ENCODE results near the gene THPO. TPM values are rescaled to one million over a fixed set of nuclear protein-coding genes. Genes with fewer than 3 reads are reported as not detected.
A peak's percentile ranks its signal among the peaks of the same experiment; 100 is the strongest.

THPO gene
- total RNA-seq, 2 donors from 2014 or later: 1.1 TPM; not detected in 1

- Histone ChIP-seq H3K9me3 (no peaks in the 10 kb centered on the region), H3K4me3 (peak overlapping the region; percentile 61), H3K27me3 (replicated peaks; ENCODE audit: insufficient read depth) (no peaks in the 10 kb centered on the region), H3K36me3 (no peaks in the 10 kb centered on the region), H3K27ac (no peak overlapping the region), H3K4me1 (ENCODE audit: control insufficient read depth in 1 of 2, low read depth in 2 of 2) (peaks cover 4 to 13% of the 10 kb centered on the region in 2 donors)
- no peak for TF ChIP-seq CTCF (IDR thresholded peaks at IDR 0.05)
- ATAC-seq (ENCODE audit: insufficient number of reproducible peaks, low FRiP score, low read depth) (no peak), DNase-seq (ENCODE audit: low spot score) (no peak)
Measured at GRCh38 chr3:184378651-184379357, 797 bp upstream of the THPO start.

GRCh38 chr3:184377374-184377773 lies 633 bp downstream of the THPO start:
- peaks cover 4 to 13% of the 10 kb centered on the region in 2 donors for H3K4me1 ChIP-seq (ENCODE audit: control insufficient read depth in 1 of 2, low read depth in 2 of 2)
- TF ChIP-seq CTCF (IDR thresholded peaks at IDR 0.05): no peak
- no peak for DNase-seq (ENCODE audit: low spot score)
- H3K27ac ChIP-seq: no peak overlapping the region
- H3K9me3 ChIP-seq: no peaks in the 10 kb centered on the region
- no peaks in the 10 kb centered on the region for H3K36me3 ChIP-seq
- no peak for ATAC-seq (ENCODE audit: insufficient number of reproducible peaks, low FRiP score, low read depth)
- H3K27me3 ChIP-seq (replicated peaks; ENCODE audit: insufficient read depth): no peaks in the 10 kb centered on the region
- no peak overlapping the region for H3K4me3 ChIP-seq

GRCh38 chr3:184375747-184376461 lies 2.1 kb downstream of the THPO start:
- Histone ChIP-seq H3K27ac (no peak overlapping the region), H3K36me3 (no peaks in the 10 kb centered on the region), H3K4me1 (ENCODE audit: control insufficient read depth in 1 of 2, low read depth in 2 of 2) (peaks cover 2 to 14% of the 10 kb centered on the region in 2 donors), H3K9me3 (no peaks in the 10 kb centered on the region), H3K4me3 (no peak overlapping the region), H3K27me3 (replicated peaks; ENCODE audit: insufficient read depth) (no peaks in the 10 kb centered on the region)
- no peak for TF ChIP-seq CTCF (IDR thresholded peaks at IDR 0.05)
- DNase-seq (ENCODE audit: low spot score): no peak
- ATAC-seq (ENCODE audit: insufficient number of reproducible peaks, low FRiP score, low read depth): no peak

- Histone ChIP-seq H3K4me3 (no peak overlapping the region), H3K27me3 (replicated peaks; ENCODE audit: insufficient read depth) (no peaks in the 10 kb centered on the region), H3K36me3 (no peaks in the 10 kb centered on the region), H3K9me3 (no peaks in the 10 kb centered on the region), H3K27ac (no peak overlapping the region), H3K4me1 (ENCODE audit: control insufficient read depth in 1 of 2, low read depth in 2 of 2) (peaks cover 15 to 31% of the 10 kb centered on the region in 2 donors)
- DNase-seq (ENCODE audit: low spot score) (no peak), ATAC-seq (ENCODE audit: insufficient number of reproducible peaks, low FRiP score, low read depth) (no peak)
- TF ChIP-seq CTCF (IDR thresholded peaks at IDR 0.05): no peak
Measured at GRCh38 chr3:184373422-184373821, 4.6 kb downstream of the THPO start.

- ATAC-seq (ENCODE audit: insufficient number of reproducible peaks, low FRiP score, low read depth) (no peak), DNase-seq (ENCODE audit: low spot score) (no peak)
- Histone ChIP-seq H3K27me3 (replicated peaks; ENCODE audit: insufficient read depth) (no peaks in the 10 kb centered on the region), H3K9me3 (no peaks in the 10 kb centered on the region), H3K36me3 (no peaks in the 10 kb centered on the region), H3K27ac (no peak overlapping the region), H3K4me1 (ENCODE audit: control insufficient read depth in 1 of 2, low read depth in 2 of 2) (peaks cover 18 to 36% of the 10 kb centered on the region in 2 donors), H3K4me3 (no peak overlapping the region)
- TF ChIP-seq CTCF (IDR thresholded peaks at IDR 0.05): no peak
Measured at GRCh38 chr3:184372911-184373310, 5.1 kb downstream of the THPO start.

Data from thoracic aorta (tissue), 2 donors.